Anterior cingulate cortex (tissue), 58 donors: Measurements from ENCODE around the gene HSD17B13.
"Not testable (repeated sequence)": the region's sequence is repeated elsewhere in the genome, so short reads cannot be mapped to it uniquely, and the experiment has no call there.

Source experiments
- DNase-seq, 58 donors: peaks; one replicate each; lab custom pipeline; 2025; lab: John Stamatoyannopoulos, UW

HSD17B13 gene, protein sequence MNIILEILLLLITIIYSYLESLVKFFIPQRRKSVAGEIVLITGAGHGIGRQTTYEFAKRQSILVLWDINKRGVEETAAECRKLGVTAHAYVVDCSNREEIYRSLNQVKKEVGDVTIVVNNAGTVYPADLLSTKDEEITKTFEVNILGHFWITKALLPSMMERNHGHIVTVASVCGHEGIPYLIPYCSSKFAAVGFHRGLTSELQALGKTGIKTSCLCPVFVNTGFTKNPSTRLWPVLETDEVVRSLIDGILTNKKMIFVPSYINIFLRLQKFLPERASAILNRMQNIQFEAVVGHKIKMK

DNA sequence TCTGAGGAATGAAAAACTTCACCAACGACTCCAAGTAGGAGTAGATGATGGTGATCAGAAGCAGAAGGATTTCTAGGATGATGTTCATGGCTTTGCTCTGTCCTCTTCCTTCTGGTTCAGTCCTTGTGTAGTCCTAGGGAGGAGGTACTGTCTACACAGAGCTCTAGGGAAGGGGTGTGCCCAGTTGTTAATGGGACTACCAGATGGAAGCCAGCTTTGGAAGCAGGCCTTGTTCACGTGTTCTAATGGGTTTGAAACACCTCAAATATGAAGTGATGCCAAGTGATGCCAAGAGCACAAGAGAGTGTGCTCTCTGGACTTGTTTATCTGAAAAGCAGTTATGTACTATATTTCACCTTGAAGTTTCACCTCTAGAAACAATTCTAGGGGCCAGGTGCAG lies at the start of gene HSD17B13:
Gene HSD17B13 (minus strand): TSS at position 129 of the 400 bp plus-strand sequence. CDS start 41 bp downstream, at position 88.
- no peak for DNase-seq

DNA sequence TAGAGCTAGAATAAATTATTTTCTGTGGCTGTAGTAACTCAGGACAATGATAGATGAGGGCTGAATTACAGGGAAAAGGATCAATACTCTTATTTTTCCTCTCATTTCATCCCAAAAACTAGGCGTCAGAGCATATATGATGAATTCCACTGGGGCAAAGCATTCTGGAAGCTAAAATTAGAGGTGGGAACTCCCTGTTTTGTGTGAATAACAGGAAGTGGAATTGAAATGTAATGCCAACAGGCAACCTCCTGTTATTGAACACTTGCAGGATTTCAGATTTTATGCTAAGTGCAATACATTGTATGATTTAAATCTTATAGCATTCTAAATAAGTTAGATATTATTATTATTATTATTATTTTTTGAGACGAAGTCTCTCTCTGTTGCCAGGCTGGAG lies 47.4 kb upstream of the HSD17B13 start:
- DNase-seq: no peak

DNA sequence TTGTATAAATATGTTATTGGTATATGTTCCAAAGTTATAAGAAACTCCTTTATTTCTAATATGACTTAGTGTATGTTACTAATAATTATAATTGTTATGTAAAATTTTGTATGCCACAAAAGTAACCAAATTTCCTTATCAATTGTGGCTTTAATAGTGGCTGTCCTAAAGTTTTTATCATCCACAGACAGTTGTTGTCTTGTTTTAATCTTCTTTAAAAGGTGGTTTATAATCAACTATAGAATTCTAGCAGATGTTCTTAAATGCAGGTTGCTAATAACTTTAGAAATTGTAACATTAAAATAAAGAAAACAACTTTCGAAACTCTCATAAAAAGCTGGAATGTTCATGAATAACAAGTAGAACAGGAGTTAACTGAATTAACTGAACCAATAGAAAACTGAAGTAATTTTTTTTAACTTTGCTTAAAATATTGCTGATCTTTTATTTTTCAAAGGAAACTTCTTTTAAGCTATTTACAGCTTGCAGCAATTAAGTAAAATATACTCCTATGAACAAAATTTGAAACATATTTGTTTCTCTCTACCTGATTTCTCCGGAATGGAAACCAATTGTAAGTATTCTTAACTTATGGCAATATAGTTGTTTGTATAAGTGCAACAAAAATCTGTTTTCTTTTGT lies 44.0 kb upstream of the HSD17B13 start:
- DNase-seq: no peak

DNA sequence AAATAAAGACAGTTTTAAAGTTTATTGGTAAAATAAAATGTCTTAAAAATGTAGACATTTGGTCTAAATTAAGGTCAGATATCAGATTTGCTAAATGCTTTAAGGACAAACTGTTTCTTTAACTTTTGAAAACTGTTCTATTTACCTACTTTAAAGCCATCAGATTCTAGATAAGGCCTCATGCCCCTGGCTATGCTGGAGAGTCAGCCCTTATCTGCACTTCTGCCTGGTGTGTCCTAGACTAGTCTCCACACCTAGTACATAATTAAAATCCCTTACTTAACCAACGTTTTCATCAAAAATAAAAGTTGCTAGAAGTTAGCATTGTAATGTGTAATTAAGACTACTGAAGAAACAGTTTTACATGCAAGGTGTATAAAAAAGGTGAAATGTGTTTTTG lies 42.7 kb upstream of the HSD17B13 start:
- no peak for DNase-seq

DNA sequence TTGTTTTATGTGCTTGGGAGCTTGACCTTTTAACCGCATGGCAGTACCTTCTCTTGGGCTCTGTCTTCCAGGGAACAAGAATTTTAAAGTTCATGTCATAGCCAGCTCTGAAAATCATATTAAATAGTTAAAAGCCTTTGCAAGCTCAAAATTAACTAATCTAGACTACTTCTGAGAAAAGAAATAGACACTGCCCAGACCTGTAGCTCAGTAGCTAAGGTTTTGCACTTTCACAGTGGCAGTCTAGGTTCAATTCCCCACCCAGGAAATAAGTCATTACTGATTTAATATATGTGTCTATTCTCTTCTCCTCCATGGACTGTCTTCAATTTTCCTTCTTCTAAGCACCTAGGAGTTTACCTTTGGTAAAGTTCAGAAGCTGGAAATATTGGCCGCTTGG lies 40.9 kb upstream of the HSD17B13 start:
- no peak for DNase-seq

DNA sequence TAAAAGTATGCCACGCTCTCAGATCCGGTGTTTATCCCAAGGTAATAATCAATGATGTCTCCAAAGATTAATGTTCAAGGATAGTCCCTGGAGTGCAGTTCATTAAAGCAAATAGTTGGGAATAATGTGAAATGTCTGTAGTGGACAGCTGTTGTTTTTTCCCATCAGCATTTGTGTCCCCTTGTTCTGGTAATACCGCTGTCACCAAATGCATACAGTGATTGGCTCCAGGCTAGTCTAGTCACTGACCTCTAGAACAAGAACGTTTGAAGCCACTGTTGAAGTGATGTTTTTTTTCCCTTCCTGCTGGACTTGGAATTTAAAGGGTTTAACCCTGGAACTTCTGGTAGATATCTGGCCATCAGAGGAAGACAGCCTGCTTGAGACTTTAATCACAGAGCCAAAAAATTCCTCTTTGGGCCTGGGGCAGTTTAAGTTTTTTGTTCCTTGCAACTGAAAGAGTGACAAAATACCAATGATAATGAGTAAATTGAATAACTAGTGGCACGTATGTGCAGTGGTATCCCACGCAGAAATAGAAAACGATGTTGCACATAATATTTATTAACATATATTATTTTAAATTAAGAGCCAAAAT lies 37.8 kb upstream of the HSD17B13 start:
- no peak for DNase-seq

DNA sequence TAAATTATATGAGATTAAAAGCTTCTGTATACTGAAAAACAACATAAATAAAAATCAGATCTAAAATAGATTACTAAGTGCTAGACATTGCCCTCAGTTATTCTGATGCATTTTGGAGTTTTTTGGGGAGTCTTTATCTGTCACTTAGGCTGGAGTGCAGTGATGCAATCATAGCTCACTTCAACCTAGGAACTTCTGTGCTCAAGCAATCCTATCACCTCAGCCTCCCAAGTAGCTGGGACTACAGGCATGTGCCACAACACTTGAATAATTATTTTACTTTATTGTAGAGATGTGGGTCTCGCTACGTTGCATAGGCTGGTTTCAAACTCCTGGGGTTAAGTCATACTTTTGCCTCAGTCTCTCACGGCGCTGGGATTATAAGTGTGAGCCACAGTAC lies 36.6 kb upstream of the HSD17B13 start:
- DNase-seq: no peak

DNA sequence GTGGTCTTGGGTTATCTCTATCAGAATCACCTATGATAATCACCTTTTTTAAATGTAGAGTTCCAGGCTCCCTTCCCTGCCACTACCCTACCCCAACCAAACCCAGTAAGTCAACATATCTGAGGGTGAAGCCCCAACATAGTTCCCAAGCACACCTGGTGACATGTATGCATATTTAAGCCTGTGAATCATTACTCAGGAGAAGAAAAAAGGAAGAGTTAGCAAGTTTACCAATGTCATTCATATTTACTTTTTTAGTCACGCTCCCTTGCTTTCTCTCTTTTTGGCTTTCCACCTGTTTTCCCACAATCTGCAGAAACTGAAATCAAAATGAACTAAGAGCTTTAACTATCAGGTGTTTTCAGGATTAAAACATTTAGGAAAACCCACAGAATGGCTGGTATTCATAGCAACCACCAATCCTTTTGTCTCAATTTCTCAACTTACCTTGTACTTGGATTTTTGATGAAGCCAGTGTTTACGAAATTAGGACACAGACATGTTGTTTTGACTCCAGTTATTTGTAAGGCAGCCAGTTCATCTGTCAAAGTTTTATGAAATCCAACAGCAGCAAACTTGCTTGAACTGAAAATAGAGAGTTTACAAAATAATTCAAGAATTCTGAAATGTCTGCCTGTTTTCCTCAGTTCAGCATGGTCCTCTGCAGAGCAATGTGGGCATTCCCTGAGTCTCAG lies 34.3 kb upstream of the HSD17B13 start:
- no peak for DNase-seq

DNA sequence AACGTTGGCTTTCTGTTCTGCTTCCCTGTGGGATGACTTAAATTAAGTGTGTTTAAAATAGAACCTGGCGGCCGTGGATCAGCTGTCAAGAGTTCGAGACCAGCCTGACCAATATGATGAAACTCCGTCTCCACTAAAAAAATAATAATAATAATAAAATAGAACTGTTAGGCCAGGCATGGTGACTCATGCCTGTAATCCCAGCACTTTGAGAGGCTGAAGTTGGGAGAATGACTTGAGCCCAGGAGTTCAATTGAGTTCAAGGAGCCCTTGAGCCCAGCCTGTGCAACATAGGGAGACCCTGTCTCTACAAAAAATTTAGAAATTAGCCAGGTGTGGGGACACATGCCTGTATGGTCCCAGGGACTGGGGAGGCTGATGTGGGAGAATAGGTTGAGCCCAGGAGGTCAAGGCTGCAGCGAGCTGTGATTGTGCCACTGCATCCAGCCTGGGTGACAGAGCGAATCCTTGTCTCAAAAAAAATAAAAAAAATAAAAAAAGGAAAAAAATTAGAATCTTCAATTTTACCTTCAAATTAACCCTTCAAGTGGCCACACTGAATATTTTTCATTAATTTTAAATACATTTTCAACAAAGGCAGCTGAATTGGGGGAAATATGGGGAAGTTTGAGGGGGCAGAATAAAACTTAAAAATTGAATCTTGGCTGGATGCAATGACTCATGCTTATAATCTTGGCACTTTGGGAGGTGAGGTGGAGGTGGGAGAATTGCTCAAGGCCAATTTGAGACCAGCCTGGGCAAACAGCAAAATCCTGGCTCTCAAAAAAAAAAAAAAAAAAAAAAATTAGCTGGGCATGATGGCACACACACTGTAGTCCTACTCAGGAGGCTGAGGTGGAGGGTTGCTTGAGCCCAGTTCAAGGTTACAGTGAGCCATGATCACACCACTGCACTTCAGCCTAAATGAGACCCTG lies 31.8 kb upstream of the HSD17B13 start:
- no peak for DNase-seq

DNA sequence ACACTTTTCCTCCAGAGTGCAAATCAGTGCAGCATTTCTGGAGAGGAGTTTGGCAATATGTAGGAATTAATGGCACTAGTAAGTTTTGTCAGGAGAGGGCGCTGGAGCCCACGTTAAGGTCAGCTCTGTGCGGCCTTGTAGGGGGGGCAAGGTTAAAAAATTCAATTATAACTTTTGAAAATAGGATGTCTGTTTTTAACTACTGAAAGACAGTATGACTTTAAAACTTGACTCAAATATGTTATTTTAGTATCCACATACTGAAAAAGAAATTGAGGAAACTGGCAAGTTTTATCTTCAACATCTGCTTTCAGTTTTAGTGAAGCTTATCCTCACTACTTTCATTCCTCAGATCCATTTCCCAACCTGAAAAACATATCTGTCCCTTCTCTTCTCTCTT lies 30.9 kb upstream of the HSD17B13 start:
- peak in 6 of 58 donors; percentile 0 to 29 (median 5) for DNase-seq

DNA sequence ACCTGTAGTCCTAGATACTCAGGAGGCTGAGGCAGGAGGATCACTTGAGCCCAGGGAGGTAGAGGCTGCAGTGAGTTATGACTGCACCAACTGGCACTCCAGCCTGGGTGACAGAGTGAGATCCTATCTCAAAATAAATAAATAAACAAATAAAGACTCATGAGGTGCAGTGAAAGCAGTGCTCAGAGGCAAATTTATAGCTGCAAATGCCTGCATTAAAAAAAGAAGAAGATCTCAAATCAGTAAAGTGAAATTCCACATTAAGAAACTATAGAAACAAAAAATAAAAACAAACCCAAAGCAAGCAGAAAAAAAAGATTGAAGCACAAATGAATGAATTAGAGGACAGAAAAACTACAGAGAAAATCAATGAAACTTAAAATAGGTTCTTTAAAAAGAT lies 22.5 kb upstream of the HSD17B13 start:
- DNase-seq: no peak

DNA sequence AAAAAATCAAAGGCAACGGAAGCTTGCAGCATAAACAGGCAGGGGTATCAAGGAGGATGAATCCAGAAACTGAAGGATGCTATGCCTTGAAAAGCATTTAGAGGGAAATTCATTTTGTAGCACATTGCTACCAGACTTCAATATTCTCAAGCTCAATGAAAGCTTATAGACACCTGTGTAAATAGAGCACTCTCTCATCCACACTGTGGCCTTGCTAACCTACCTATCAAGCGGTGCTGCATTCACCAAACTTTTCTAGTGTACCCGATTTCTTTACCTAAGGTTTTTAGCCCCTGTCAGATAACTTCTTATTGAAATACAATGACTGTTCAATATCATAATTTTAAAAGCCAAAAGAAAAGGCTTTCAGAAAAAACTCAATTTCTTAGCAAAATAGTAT lies 20.2 kb upstream of the HSD17B13 start:
- DNase-seq: no peak

DNA sequence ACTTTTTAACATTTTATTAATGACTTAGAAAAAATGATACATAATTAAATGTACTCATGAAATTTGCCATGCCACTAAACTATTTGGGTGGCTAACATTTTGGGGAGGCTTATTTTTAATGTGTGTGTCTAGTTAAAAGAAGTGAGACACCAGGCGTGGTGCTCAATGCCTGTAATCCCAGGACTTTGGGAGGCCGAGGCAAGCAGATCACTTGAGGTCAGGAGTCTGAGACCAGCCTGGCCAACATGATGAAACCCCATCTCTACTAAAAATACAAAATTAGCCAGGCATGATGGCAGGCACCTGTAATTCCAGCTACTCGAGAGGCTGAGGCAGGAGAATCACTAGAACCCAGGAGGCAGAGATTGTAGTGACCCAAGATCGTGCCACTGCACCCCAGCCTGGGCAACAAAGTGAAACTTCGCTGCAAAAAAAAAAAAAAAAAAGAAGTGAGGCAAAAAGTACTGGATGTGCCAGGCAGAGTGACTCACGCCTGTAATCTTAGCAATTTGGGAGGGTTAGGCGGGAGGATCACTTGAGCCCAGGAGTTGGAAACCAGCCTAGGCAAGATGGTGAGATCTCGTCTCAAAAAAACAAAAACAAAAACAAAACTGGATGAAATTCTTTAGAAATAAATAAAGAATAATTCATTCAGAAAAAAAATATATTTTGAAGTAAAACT lies 19.4 kb upstream of the HSD17B13 start:
- not testable (repeated sequence) for DNase-seq

DNA sequence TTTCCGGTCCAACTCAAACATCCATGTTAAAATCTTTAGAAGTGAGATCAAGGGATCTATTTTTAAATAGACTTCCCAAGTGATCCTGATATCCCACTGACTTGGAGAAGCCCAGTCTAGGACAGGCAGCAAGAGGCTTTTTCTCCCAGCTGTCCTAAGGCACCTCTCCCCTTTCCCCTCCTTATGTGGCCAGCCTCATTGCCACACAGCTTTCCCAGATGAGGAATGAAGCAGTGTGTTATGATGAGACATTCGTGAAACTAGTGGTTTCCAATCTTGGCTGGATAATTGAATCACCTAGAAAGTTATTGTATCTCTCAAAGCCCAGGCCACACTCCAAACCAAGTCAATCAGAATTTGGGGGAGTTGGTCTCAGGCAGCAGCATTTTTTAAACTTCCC lies 16.8 kb upstream of the HSD17B13 start:
- no peak for DNase-seq

DNA sequence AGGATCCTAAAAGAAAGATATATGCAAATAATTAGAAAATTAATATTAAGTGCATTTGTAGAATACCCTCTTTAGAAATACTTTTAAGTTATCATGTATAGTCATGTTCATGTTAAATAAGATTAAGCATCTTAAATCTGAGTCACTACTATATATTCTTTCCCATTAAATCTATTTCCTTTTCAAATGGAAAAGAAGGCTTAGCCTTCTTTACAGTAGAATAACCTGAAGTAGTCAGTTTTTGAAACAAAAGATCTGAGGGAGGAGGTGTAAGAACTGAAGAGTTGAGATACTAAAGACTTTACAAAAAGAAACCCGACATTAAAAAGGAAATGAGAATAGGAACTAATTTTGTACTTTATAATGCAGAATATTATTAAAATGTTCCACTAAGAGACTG lies 14.7 kb upstream of the HSD17B13 start:
- no peak for DNase-seq

DNA sequence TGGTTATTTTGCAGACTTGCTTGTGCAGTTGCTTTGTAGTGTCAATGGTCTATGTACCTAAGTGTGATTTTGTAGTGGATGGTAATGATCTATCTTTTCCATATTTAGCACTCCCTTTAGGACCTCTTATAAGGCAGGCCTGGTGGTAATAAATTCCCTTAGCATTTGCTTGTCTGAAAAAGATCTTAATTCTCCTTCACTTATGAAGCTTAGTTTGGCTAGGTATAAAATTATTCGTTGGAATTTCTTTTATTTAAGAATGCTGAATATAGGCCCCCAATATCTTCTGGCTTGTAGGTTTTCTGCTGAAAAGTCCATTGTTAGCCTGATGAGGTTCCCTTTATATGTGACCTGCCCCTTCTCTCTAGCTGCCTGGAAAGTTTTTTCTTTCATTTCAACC lies 10.6 kb upstream of the HSD17B13 start:
- no peak for DNase-seq

DNA sequence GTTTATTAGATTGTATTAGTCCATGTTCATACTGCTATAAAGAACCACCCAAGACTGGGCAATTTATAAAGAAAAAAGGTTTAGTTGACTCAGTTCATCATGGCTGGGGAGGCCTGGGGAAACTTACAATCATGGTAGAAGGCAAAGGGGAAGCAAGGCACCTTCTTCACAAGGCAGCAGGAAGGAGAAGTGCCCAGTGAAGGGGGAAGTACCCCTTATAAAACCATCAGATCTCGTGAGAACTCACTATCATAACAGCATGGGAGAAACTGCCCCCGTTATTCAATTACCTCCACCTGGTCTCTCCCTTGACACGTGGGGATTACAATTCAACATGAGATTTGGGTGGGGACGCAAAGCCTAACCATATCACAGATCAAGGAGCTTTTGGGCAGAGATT lies 8.1 kb upstream of the HSD17B13 start:
- no peak for DNase-seq

DNA sequence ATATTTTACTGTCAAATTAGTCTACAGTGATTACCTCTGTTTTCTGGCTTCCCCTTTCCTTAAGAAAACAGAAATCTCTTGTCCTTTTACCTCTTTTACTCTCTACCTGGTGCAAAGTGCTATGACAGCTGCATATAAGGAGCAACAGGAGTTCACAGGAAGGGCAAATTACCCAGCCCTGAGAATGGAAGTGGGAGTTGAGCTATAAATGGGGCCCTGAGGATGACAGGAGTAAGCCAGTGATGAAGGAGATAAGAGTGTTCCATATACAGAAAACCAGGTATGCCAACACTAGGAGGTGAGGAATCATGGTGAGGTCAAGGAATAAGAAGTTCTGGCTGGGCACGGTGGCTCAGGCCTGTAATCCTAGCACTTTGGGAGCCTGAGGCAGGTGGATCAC lies 4.5 kb upstream of the HSD17B13 start:
- no peak for DNase-seq

DNA sequence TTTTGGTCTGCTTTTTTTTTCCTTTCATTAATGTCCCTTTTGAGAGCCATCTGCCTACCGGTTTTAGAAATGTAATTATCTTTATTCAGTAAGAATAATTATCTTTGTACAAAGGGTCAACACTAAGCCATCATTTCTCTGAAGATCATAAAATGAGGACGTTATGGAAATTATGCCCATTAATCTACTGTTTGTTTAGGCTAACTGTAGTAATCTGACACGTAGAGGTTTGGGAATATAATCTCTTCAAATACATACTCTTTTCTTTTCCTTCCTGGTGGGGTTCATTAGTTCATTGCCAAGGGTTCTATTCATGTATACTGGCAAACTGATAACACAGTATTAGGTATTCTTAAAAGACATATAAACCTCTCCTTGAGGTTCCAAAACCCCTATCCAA lies 3.8 kb upstream of the HSD17B13 start:
- DNase-seq: no peak

DNA sequence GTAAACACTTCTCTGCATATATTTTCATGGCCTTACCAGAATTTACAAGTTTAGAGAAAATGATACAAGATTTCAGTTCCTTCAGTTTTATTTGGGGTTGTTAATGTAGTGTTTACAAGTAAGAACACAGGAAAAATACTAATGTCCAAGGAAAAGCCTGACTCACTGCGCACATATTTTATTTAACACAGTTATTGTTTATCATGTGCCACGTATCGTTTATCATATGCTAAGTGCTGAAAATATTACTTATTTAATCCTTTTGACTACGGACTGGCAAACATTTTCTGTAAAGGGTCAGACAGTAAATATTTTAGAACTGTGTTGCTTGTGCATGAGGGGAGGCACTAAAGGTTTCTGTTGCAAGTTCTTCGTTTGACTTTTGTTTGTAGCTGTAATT lies 794 bp downstream of the HSD17B13 start:
- no peak for DNase-seq
